ENCODE measurements around the gene CDH15. TPM values are rescaled to one million over a fixed set of nuclear protein-coding genes. Genes with fewer than 3 reads are reported as not detected.

Gene CDH15
- total and polyA plus RNA-seq, 2 donors (not counting 1 experiment from before 2014, with no cell fraction given), result not detected

DNA sequence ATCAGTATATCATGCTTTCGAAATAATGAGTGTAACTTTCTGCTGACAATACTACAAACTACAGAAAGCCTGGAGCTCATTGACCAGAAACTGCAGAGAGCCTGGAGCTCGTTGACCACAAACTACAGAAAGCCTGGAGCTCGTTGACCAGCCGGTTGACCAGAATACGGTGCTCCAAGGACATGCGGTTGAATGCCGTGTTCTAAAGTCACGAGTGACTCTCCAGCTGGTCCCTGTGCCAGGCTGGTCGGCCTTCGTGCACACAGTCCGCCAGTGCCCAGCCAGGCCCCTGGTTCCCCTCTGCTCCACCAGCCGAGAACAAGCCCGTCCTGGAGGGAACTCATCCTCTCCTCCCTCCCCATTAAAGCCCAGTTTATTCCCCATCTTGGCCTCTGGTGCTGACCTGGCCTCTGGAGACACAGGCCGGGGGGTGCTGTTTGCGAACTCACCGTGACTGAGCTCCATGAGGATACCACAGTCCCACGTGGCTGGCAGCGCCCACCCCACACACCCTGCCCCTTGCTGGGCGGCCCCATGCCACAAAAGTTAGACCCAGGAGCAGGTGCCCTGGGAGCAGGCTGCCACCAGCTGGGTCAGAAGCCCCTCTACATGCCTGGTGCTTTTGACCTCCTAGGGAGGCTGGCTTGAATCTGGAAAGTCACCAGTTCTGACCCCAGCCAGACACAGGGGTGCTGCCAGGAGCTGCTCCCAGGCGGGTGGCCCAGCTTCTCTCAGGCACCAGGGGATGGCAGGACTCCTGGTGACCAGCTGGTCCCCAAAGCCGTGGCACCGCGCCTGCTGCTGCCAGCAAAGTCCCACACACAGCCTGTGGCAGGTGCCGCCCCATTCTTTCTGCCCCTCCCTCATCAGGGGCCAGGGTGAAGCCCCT is 15.5 kb upstream of the CDH15 start:
- Histone ChIP-seq H3K9me3 (ENCODE audit: control extremely low read depth in 1 of 3, control insufficient read depth in 2 of 3, insufficient read depth in 1 of 3, low read length in 2 of 3) (peaks cover 0 to 3% (median 0%) of the 10 kb centered on the region in 3 donors), H3K4me1 (ENCODE audit: control insufficient read depth in 2 of 2, insufficient read depth in 2 of 2, low read length in 2 of 2) (no peaks in the 10 kb centered on the region), H4K20me1 (ENCODE audit: control insufficient read depth, insufficient read depth, low read length, poor library complexity, severe bottlenecking) (peaks cover 7% of the 10 kb centered on the region), H3K36me3 (replicated peaks in 1 of 2; ENCODE audit: control extremely low read depth in 1 of 2, control insufficient read depth in 1 of 2, extremely low read depth in 1 of 2, insufficient read depth in 2 of 2, low read length in 1 of 2) (peaks cover 0 to 10% of the 10 kb centered on the region in 2 experiments), H3K27me3 (replicated peaks in 1 of 4; ENCODE audit: control extremely low read depth in 1 of 4, control insufficient read depth in 3 of 4, insufficient read depth in 4 of 4, low read length in 3 of 4) (no peaks in the 10 kb centered on the region), H3K79me2 (ENCODE audit: control insufficient read depth, insufficient read depth, low read length) (no peaks in the 10 kb centered on the region), H3K4me2 (replicated peaks; ENCODE audit: low read depth, low read length, poor library complexity, severe bottlenecking) (no peak overlapping the region), H2AFZ (ENCODE audit: insufficient read depth, low read depth, low read length, poor library complexity, severe bottlenecking) (no peak overlapping the region), H3K4me3 (ENCODE audit: control extremely low read depth in 1 of 5, extremely low read depth in 1 of 5, insufficient read depth in 1 of 5, low read depth in 2 of 5, low read length in 4 of 5) (no peak overlapping the region), H3K27ac (ENCODE audit: low read length in 2 of 2) (no peak overlapping the region), H3K9ac (ENCODE audit: low read length) (no peak overlapping the region)
- no peak for TF ChIP-seq CTCF (IDR thresholded peaks at IDR 0.05)
- no peak for TF ChIP-seq EZH2 (IDR thresholded peaks at IDR 0.05; ENCODE audit: borderline replicate concordance, insufficient read depth, low read depth, low read length, poor library complexity, severe bottlenecking)
- ChIA-PET CTCF (interaction anchor here (1.1 to 1.4 kb wide), 2 partner anchors 37 to 419 kb away, joined by 3 read pairs; no protein-coding TSS in a partner anchor), POLR2A (interaction anchor here (1.7 kb wide), 1 partner anchor 215 kb away, joined by 5 read pairs; no protein-coding TSS in a partner anchor)
- Mint-ChIP-seq H3K27me3 (no peaks in the 10 kb centered on the region), H3K27ac (no peak overlapping the region), H3K4me3 (no peak overlapping the region), H3K4me1 (peaks cover 22% of the 10 kb centered on the region), H3K9me3 (ENCODE audit: insufficient read depth) (no peaks in the 10 kb centered on the region)
- WGBS (ENCODE audit: insufficient coverage), result 65% methylated on average over 24 of the region's 24 CpGs
- ATAC-seq (ENCODE audit: low read depth) (no peak), DNase-seq (no peak)
- intact Hi-C loops (cut with micrococcal nuclease), result no loop called here
